Measurements from ENCODE around the gene SART1.

SART1 gene

DNA sequence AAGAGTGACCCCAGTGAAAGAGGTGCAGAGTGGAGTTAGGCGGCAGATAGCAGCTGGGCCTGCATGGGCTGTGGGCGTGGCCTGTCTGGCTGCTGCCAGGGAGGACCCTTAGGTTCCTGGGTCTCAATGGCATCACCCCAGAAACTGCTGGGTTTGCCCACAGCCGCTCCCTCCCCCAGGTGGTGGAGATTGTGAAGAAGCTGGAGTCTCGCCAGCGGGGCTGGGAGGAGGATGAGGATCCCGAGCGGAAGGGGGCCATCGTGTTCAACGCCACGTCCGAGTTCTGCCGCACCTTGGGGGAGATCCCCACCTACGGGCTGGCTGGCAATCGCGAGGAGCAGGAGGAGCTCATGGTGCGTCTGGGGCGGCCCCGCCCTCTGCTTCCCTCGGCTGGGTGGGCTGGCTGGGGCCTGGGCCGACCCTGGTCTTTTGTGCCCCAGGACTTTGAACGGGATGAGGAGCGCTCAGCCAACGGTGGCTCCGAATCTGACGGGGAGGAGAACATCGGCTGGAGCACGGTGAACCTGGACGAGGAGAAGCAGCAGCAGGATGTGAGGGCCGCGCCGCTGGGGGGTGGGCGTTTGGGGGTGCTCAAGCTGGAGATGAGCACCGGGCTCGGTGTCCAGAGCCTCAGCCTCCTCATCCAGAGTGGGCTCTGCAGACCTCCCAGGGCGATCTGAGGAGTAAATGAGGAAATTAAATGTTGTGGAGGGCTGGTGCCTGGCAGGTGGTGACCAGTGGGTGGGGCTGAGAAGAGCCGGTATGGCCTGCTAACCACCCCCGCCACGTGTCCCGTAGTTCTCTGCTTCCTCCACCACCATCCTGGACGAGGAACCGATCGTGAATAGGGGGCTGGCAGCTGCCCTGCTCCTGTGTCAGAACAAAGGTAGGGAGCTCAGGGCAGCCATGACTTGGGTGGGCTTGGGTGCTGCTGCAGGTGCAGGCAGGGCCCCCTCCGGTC, 15.0 kb downstream of the SART1 start:
- TF ChIP-seq CTCF (IDR thresholded peaks at IDR 0.05; ENCODE audit: low read length, missing control alignments) = no peak
- no peak for DNase-seq (ENCODE audit: low read depth)
- H3K4me3 ChIP-seq (replicated peaks; ENCODE audit: low read depth, low read length) = no peak overlapping the region

- H3K4me3 ChIP-seq (replicated peaks; ENCODE audit: low read depth, low read length) = no peak overlapping the region
- DNase-seq (ENCODE audit: low read depth) = no peak
- no peak for TF ChIP-seq CTCF (IDR thresholded peaks at IDR 0.05; ENCODE audit: low read length, missing control alignments)
Measured at GRCh38 chr11:65977621-65978390, 16.3 kb downstream of the SART1 start.

DNA sequence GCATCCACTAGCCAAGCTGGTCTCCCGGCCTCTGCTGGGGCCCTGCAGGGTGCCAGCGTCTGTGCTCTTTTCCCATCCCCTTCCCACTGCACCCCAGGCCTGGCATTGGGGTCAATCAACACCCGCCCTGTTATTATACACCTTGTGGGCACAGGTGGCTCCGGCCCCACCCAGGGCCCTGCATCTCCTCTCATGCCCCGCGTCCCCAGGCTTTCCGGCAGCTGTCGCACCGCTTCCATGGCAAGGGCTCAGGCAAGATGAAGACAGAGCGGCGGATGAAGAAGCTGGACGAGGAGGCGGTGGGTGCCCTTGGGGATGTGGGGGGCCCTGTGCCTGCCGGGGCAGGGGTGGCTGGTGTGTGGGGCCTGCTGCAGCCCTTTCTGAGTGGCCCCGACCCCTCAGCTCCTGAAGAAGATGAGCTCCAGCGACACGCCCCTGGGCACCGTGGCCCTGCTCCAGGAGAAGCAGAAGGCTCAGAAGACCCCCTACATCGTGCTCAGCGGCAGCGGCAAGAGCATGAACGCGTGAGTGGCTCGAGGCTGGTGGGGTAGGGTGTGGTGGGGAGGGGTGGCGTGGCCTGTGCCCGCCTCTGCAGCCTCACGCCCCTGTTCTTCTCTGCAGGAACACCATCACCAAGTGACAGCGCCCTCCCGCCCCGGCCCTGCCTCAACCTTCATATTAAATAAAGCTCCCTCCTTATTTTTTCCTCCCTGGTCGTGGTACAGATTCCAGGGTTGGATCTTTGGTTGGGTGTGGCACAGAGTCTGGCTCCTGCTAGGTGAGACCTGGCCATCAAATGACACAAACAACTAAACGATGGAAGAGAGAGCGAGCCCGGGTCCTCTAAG, 17.1 kb downstream of the SART1 start:
- no peak for DNase-seq (ENCODE audit: low read depth)
- no peak overlapping the region for H3K4me3 ChIP-seq (replicated peaks; ENCODE audit: low read depth, low read length)
- TF ChIP-seq CTCF (IDR thresholded peaks at IDR 0.05; ENCODE audit: low read length, missing control alignments) = no peak

- no peak for DNase-seq (ENCODE audit: low read depth)
- no peak overlapping the region for H3K4me3 ChIP-seq (replicated peaks; ENCODE audit: low read depth, low read length)
- TF ChIP-seq CTCF (IDR thresholded peaks at IDR 0.05; ENCODE audit: low read length, missing control alignments) = no peak
Measured at GRCh38 chr11:65979261-65979759, 17.8 kb downstream of the SART1 start.

DNA sequence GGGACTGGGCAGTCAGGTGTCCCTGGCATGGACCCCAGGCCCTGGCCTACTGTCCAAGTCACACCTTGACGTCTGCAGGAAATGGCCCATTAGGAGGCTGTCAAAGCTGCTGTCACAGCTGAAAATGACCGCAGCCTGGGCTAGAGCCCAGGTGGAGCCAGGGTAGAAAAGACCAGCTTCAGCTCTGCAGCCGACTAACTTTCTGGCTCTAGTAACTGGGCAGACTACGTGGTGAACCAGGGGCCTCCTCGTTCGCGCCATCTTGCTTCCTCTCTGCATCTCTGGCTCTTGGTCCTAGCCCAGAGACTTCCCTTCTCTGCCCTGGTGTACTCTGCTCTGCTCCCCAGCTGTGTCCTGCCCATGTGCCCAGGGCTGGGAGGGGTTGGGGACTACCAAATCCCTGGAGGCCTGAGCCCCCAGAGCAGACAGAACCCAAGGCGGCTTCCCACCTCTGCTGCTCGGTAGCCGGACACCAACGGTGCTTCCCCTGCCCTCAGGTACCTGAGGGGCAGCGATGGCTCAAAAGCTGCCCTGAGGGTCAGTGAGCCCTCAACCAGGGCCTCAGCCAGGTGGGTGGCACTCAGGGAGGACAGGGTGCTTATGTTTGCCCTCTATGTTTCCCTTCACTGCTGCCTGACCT, 19.7 kb downstream of the SART1 start:
- no peak overlapping the region for H3K4me3 ChIP-seq (replicated peaks; ENCODE audit: low read depth, low read length)
- TF ChIP-seq CTCF (IDR thresholded peaks at IDR 0.05; ENCODE audit: low read length, missing control alignments) = no peak
- no peak for DNase-seq (ENCODE audit: low read depth)
